ENCODE measurements around the gene RASA3.
"Not testable (repeated sequence)": the region's sequence is repeated elsewhere in the genome, so short reads cannot be mapped to it uniquely, and the experiment has no call there.

The RASA3 gene

DNA sequence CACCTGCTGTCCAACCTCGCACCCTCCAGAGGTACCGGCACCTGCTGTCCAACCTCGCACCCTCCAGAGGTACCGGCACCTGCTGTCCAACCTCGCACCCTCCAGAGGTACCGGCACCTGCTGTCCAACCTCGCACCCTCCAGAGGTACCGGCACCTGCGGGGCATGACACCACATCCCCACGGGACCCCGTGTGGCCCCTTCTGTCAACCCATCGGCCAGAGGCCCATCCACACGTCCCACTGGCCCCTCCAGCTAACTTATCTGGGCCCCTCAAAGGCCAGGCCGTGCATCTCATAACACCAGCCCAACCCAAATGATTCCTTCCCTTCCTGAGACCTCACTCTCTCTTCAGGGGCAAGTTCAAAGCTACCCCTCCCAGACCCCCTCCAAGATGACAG lies 6.3 kb downstream of the RASA3 start:
- DNase-seq, result not testable (repeated sequence)

DNA sequence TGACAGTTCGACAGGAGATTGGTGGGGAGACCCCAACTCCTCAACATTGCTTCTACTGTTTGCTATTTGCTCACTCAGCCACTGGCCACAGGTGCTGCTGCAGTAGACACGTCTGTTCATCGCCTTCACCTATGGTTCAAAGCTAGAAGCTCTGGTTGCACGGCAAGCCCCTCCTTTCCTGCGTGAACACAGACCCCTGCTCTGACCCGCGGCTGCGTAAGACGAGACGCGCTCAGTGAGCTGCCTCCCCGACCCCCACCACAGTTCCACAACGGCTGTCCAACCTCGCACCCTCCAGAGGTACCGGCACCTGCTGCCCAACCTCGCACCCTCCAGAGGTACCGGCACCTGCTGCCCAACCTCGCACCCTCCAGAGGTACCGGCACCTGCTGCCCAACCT lies 6.8 kb downstream of the RASA3 start:
- DNase-seq, result no peak

DNA sequence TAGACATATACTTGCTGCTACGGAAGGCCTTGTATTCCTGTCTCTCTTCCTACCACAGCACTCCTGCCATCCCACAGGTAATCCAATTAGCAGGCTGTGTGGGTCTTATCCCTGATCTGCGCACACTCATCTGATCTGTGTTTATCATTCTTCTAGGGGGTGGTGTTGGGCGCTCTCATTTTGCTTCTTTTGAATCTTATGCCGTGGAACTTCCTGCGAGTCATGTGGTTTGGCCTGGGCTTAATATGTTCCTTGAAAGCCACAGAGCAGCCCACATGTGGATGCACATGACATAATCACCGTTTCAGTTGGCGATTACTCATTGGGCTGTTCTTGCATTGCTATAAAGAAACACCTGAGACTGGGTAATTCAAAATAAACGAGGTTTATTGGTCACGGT lies 7.5 kb downstream of the RASA3 start:
- peak in 2 of 4 experiments; percentile 32 to 41 for DNase-seq

DNA sequence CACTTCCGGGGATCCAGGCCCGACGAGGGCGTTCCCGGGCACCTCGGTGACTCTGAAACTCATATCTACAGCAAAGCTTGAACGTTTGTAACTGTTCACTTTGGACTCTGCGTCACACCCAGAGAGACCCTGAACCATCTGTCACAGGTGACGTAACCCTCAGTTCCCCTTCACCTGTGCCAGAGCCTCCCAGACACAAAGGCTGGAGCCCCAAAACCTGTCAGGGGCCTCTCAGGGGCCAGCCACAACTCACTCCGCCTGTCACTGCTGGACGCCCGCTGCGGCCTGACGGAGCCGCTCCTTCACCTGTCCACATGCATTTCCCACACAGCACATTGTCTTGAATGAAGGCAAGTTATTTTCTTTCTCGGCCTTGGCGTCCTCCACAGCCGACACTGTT lies 8.0 kb downstream of the RASA3 start:
- DNase-seq, result no peak

DNA sequence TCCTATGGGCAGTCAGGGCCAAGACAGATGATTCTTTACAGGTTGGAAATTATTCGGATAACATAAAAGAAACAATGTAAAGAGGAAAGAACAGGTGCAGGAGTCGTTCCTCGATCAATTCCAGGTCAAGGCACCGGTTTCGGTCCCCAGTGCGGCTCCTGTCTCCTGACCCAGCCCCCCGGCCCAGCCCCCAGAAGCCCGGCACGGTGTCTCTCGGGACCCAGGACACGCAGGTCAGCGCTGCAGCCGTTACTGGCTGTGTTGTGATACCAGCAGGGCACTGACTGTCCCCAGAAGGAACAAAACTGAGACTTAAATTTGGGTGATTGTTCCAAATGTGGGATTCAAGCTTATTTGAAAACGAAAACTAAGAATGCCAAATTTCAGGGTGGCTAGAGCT lies 8.5 kb downstream of the RASA3 start:
- no peak for DNase-seq

DNA sequence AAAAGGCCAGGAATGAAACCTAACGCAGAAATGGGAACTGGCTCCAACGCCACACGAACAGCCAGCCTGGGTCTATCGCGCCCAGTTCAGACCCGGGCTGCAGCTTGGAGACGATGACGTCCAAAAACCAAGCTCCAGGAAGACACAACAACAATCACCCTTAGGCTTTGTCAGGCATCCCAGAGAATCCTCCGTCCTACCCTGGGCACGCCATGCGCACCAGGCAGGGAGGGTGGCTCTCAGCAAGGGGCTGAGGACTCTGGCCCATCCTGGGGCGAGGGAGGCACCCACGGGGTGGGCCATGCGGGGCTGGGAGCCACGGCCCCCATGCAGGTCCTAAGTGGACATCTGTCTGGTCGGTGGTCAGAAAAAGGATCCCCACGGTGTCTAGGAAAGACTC lies 9.0 kb downstream of the RASA3 start:
- no peak for DNase-seq

DNA sequence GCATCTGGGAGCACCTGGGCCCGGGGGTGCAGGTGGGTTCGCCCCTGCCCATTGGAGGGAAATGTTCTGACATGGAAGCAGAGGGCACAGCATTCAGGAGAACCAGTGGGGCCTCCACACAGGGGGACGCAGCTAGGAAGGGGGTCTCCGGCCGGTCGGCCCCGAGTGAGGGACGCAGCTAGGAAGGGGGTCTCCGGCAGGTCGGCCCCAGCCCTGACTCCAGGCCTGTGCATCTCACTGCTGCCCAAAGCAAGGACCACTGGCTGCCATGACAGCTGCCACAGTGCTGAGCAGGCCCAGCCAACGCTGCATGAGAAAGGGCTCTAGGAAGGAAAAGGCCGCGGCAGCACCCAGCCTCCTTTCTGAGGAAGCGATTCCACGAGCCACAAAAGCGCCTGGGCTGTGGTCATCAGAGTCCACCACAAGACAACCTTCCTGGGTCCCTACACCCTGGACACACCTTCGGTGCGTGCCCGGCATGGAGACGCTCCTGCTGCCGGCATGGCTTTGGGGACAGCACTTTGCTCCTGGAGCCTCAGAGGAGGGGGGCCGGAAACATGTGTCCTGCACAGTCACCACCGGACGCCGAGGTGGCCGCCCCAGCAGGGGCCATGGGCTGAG lies 9.7 kb downstream of the RASA3 start:
- no peak for DNase-seq

DNA sequence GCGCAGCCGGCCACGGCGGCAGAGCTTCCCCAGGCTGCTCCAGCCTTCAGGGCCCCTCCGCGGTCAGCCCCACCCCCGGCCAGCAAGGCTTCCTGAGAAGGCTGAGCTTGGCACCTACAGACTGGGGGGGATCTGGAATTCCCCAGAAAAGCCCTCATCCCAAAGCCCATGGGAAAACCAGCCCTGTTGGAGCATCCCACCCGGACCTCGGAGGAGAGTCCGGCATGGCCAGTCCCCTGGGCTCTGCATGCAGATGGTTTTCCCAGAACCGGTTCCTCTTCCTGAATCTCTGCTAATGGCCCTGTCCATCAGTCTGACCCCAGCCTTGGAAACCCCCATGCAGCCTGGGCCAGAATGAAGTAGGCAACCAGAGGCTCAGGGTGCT lies 10.3 kb downstream of the RASA3 start:
- DNase-seq, result no peak

DNA sequence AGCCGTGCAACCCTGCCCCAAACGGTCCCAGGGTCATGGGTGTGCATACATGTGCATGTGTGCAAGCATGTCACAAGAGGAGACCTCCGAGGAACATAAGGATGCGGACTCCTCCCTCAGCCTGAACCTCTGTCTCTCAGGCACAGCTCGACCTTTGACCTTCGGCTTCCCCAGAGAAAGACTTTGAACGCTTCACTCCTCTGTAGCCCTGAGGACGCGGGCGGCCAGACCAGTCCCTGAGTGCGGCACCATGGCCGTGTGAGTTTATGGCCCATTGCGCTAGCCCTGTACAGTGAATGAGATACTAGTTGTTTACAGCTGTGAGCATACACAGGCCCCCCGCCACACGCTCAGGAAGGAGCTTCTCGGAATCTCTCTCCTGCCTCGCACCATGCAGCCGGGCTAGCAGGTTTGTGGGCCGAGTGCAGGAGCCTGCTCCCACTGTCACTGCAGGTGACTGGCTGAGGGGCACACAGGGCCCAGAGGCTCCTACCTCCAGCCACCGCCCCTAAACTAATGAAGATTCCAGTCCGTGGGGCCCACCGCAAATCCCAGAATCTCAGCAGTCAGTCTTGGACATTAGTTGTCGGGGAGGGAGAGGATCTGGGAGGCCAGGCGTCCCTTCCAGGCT lies 10.8 kb downstream of the RASA3 start:
- no peak for DNase-seq

DNA sequence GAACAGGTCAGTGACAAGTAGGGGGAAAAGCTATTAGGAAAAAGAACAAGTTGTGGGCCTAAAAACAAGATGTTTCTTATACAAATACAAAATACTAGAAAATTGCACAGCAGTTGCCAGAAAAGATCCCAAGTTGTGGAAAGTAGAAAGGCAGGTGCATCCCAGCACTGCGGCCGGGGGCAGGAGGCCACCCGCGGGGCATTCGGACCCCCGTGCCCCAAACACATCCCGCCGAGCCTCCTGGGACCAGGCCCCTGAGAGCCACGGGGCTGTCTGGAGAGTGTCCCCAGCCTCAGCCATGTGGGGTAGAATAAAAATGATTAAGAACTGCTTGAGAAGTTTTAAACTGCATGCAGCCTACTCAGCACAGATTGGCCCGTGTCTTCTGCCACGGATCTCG lies 11.4 kb downstream of the RASA3 start:
- no peak for DNase-seq

DNA sequence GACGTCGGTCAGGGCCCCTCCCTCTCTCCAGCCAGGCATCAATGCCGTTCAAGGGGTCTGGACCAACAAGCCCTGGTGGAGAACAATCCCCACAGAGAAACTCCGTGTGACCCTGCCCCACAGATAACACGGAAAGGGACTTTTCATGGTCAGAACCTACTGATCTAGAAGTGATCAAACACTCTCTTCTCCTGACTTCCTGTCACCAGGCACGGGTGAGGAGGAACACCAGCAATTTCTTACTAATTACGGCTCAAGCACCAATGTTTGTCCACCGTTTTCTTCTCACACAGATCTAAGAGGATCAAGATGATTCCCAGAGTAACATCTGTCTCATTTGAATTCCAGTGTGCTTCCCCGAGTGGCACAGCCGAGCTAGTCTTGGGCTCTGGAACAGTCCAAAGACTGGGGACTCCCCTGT lies 11.8 kb downstream of the RASA3 start:
- DNase-seq, result no peak

DNA sequence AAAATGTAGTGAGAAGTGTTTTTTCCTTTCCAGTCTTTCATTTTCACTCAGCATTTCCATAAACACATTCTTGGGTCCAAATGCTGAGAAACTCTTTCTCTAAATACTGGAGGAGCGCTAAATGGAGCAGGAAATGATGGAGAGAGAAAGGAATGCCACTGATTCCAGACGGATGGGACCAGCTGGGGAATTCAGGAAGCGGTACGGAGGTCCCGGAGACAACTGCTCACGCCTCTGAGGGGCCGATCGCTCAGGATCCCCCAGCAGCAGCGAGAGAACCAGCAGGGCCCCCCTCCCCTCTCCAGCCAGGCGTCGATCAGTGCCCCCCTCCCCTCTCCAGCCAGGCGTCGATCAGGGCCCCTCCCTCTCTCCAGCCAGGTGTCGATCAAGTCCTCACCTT lies 13.2 kb downstream of the RASA3 start:
- DNase-seq, result no peak

DNA sequence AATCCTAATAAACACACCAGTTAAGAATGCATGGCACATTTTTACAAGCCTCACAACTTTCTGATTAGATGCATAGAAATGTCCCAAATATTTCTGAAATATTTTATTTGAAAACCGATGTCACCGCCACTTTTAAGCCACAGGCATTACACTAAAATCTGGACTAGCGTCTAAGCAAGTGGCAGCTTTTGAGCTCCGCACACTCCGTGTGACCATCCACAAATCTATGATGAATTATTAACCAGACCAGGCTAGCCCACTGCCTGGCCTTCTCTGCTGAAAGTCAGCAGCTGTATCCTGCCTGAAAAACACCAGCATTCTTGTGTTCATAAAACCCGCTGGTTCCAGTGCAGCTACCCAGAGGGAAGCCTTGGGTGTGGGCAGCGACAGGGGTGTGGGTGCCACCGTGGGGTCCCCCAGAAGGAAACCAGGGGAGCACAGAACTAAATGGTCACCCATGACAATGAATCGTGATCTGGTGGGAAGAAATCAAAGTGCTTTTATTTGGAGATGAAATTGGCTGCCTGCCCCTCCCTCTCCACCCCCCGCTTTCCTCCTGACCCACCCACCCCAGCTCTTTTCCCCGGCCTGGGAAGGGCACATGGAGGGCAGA lies 13.8 kb downstream of the RASA3 start:
- no peak for DNase-seq

DNA sequence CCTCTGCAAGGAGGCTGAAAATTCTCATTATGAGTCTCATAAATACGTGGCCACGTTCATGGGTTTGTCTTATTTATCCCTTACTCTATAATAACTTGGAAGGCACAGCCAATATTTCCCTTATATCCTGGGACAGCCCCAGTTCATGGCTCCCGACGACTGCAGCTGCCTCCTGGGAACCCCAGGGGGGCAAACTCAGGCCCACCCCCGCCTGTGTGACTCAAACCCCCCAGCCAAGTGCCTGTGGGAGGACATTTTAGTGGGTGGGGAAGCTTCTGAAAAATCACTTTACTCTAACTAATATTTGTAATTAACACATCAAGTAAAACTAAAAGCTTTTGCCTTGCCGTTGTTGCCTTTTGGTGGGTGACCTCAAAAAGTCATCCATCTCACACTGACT lies 14.3 kb downstream of the RASA3 start:
- DNase-seq, result no peak

DNA sequence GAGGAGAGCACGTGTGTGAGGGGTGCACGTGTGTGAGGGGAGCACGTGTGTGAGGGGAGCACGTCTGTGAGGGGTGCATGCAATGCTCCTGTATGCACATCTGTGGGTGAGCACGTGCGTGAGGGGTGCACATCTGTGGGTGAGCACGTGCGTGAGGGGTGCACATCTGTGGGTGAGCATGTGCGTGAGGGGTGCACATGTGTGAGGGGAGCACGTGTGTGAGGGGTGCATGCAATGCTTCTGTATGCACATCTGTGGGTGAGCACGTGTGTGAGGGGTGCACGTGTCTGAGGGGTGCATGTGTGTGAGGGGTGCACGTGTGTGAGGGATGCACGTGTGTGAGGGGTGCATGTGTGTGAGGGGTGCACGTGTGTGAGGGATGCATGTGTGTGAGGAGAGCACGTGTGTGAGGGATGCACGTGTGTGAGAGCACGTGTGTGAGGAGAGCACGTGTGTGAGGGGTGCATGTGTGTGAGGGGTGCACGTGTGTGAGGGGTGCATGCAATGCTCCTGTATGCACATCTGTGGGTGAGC lies 15.0 kb downstream of the RASA3 start:
- DNase-seq, result not testable (repeated sequence)

DNA sequence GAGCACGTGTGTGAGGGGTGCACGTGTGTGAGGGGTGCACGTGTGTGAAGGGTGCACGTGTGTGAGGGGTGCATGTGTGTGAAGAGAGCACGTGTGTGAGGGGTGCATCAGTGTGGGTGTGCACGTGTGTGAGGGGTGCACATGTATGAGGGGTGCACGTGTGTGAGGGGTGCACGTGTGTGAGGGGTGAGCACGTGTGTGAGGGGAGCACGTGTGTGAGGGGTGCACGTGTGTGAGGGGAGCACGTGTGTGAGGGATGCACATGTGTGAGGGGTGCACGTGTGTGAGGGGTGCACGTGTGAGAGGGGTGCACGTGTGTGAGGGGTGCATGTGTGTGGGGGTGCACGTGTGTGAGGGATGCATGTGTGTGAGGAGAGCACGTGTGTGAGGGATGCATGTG lies 15.7 kb downstream of the RASA3 start:
- DNase-seq, result no peak

DNA sequence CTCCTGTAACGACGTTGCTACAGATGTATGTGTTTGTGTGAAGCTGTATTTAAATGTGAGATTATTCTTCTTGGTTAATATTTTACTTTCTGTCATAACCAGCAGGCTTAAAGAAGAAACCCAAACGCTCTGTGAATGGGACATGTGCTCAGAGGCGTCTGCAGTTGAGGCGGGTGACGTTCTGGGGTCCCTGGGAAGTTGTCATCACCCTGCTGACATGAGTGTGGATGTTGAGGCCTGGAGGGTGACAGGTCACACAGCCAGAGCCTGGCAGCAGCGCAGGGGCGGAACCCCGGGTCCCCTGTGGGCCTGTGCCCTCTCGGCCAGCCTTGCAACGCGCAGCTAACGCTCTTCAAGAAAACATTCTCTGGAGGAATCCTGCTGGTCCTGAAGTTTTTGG lies 16.6 kb downstream of the RASA3 start:
- no peak for DNase-seq

DNA sequence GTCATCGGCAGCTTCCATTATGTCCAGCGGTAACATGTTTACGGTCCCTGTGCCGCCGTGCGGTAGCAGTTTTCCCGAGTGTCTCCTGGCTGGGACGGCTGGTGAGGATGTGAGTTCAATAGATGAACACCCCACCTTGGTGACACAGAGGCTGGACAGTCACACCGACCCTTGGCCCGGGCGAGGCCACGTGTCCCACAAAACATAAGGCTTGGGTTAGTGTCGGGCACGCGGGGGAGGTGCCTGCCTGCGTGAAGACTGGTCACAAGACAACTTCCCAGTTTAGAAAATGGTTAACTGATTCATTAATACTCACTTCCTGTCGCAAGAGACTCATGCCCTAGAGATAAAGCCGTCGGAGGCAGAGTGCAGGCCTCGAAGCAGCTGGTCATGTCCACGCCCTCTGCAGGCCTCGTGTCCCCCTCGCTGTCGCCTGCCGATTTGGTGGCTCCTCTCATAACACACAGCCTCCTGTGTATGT lies 17.2 kb downstream of the RASA3 start:
- DNase-seq, result no peak

DNA sequence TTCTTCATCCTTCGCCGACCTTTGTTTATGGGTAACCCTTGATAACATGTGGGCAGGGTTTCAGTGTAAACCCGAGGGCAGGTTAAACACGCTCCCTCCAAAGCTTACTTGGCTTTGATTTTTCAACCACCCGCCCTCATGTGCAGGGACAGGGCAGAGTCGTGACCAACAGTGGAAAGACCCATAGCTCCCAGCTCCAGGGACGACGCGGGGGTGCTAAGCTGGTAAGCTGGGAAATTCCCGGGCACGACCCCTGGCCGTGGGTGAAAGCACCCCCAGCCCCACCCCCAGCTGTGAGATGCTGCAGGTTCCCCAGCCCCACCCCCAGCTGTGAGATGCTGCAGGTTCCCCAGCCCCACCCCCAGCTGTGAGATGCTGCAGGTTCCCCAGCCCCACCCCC lies 17.8 kb downstream of the RASA3 start:
- DNase-seq, result not testable (repeated sequence)

DNA sequence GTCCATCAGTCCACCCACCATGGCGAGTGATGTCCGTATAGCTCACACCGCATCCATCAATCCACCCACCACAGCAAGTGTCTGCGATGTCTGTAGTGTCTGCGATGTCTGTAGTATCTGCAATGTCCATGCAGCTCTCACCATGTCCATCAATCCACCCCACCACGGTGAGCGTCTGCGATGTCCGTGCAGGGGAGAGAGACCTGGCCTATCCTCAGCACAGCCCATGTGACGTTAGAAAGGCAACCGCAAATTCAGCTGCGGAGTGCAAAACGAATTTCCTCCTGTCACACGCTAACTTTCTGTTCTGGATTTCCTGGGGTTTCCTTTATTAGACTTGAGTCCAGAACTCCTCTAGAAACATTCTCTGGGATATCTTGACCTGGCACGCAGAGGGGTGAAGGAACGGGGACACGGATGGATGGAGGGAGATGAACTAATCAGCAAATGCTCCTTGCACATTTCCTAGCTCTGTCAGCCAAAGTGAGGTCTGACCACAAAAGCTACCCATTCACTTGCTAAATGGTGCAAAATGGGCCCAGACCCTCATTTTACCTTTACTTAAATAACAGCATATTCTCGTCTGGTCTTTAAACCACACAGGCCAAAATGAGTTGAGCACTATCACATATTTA lies 18.3 kb downstream of the RASA3 start:
- no peak for DNase-seq

DNA sequence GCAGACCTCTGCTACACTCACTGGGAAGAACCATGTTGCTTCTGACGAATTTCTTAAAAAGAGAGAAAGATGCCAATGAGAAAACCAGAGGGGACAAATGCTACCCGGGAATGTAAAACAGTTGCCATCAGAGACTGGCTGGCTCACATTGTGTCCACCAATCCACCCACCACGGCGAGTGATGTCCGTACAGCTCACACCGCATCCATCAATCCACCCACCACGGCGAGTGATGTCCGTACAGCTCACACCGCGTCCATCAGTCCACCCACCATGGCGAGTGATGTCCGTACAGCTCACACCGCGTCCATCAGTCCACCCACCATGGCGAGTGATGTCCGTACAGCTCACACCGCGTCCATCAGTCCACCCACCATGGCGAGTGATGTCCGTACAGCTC lies 19.0 kb downstream of the RASA3 start:
- DNase-seq, result not testable (repeated sequence)

DNA sequence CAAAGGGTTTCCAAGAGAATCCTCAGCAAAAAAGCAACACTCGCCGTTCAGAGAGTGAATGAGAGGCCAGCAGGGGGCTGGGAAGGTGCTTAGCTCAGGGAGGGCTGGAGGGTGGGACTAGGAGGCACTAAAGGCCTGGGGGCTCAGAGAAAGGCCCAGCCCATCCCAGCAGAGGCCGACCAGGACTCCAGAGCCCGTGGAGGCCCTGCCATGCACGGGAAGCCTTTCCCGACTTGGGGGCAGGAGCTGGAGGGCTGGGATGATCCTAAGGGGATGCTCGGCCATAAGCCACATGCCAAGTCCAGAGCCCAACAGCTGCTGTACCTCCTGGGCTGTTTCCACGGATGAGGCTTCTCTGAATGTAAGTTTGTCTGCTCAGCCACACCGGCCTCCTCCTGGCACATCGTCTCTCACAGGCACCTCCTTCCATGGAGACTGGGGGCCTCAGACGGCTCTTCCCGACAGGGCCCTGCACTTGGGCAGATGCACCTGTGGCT lies 19.5 kb downstream of the RASA3 start:
- no peak for DNase-seq

DNA sequence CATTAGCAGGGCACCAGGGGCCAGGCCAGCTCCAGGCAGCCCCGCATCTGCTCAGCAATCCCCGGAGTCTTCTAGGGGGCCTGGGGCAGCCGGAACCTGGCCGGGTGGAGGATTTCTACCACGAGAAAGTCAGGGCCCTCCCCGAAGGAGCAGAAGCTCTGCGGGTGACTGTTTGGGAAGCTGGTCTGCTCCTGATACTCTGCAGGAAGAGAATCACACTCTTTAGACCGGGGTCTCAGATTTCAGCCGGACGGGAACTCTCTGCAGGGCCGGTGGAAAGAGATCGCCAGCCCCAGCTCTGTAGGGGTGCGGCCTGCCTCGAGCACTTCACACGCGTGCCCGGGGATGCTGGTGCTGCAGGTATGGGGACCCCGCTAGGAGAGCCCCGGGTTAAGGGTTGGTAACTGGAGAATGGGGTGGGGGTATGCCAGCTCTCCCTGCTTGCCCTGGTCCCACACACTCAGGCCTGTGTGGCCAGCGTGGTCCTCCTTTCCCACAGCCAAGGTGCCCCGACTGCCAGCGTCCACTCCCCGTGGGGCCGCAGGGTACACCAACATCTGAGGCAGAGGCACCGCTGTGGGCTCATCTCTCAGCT lies 20.1 kb downstream of the RASA3 start:
- no peak for DNase-seq
